Lung microvascular endothelial cell (primary cell): Measurements from ENCODE around the gene CAST. TPM values are rescaled to one million over a fixed set of nuclear protein-coding genes. Genes with fewer than 3 reads are reported as not detected.

ENCODE experiments used
- DNase-seq, 2 donors: peaks; one replicate each; pipeline versions ENCODE4 v3.0.0 to v3.0.0-alpha.2; 2010; ENCODE audit warnings: low read depth in 2 of 2
- total RNA-seq: library from RNA; depleted of rRNA; stranded (reverse); fragments of >200 nt; gene quantifications from 2 replicates; pipeline ENCODE4 v1.2.1, GENCODE V29; 2014

The CAST gene
- total RNA-seq, 1 donor from 2014 or later, result 72.2 TPM

DNA sequence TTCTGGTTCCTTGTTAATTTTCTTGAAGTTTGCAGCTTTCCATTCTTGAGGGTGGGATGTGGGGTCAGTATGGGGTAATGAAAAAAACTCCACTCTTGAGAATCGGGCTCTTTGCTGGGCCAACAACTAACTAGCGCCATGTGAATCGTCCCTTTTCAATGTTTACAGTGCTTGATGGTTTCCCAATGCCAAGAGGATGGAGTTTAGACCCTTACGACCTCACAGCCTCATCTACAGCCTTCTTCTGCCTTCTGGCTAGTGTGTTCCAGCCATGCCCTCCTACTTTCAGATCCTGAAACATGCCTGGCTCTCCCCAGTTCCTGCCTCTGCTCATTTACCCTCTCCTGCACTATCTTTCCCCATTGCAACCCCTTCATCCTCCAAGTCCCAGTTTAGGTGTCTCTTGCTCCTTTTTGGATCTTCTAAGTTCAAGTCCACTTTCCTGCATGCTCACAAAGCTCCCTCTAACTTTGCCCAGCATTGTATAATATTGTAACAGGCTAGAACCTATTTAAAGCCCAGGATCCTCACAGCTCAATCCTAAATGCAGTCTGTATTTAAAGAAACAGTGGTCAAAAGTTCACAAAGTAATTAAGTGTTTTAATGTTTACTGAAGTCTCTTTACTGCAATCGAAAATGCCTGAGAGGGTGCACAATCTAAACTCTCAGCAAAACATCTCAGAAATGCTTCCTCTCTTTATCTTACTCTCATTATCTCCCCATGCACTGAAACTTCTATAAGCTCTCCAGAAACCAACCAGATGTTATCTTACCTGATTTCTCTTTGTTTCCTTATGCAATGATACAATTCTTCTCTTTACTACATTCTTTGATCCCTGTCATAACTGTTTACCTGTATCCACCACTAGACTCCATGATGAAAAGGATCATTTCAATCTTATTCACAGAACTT lies 20.6 kb upstream of the CAST start:
- DNase-seq, result no peak

DNA sequence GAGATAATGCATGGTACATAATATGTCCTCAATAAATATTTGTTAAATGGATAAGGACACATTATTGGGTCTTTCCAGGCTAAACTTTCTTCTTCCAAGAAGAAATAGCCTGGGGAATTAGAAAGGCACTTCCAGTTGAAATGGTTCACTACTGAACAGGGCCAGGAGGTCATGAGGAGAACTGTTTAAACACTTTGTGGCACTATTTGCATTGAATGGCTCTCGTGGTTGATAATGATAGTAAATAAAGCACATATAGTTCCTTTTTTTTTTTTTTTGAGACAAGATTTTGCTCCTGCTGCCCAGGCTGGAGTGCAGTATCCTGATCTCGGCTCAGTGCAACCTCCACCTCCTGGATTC lies 19.9 kb upstream of the CAST start:
- no peak for DNase-seq

GRCh38 chr5:96645091-96645490 lies 17.1 kb upstream of the CAST start:
- no peak for DNase-seq

DNA sequence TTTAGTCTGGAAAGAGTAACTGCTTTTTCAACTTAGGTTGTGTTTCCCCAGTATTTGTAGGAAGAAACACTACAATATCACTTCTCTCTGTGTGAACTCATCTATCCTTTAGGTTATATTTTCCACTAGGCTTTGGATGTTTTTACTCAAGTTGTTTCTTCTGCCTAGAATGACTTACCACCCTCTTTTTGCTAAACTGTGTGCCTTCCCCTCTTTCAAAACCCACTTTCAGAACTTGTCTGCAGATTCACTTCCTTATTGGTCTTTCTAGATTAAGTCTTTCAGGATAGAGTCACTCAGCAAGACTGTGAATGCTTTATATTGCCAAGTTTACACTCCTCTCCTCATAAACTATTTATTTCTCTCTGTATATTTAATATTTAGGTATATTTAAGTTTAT lies 14.2 kb upstream of the CAST start:
- no peak for DNase-seq

DNA sequence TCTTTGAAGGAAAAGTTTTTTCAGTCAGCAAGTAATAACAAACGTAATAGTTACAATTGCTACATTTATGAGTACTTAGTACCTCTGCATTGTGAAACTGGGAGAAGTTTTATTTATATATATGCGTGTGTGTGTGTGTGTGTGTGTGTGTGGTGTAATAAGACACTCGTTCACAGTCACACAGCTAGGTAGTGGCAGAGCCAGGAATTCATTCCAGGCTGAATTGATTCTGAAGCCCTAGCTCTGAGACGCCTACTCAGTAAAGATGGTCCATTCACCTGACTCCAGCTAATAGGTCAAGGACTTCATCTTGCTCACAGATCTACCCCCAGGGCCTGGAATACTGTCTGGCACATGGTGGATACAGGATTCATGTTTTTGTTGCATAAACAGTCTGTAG lies 13.6 kb upstream of the CAST start:
- no peak for DNase-seq

GRCh38 chr5:96649251-96649662 lies 12.9 kb upstream of the CAST start:
- DNase-seq, result no peak

- DNase-seq, result no peak
Observed at GRCh38 chr5:96649681-96650540, 12.3 kb upstream of the CAST start.

GRCh38 chr5:96651047-96651446 lies 11.1 kb upstream of the CAST start:
- no peak for DNase-seq

DNA sequence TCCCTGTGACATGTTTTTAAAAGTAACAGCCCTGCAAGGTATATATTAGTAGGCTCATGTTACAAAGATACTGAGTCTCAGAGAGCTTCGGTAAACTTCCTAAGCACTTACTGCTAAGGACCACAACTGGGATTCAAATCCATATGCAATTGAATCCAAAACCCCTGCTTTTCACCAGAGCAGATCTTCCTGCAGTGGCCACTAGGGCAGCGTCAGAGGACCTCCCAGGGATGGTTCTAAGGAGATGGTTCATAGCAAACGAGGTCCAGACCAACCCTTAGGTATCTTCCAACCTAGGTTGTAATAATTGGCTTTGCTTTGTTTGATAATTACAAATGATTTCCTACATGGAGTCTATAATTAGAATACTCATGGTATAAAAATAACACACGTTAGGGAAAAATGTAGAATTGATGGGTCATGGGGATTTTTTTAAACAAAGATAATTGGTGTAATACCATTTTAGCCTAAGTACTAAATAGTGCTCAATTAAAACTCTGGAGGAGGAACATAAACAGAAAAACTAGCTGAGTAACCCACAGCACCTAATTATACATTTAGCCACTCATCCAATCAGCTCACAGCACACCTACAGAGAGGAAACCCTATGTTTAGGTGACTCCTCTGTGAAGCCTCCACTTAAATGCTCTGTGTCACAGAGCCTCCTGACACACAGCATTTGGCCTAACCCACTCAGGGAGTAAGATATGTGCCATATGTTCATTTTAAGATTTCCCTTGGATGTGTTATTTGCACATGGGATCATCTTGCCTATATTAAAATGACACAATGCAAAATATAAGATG lies 10.0 kb upstream of the CAST start:
- DNase-seq, result no peak

GRCh38 chr5:96652769-96653454 lies 9.3 kb upstream of the CAST start:
- no peak for DNase-seq

- DNase-seq, result no peak
Observed at GRCh38 chr5:96654209-96654608, 8.0 kb upstream of the CAST start.

DNA sequence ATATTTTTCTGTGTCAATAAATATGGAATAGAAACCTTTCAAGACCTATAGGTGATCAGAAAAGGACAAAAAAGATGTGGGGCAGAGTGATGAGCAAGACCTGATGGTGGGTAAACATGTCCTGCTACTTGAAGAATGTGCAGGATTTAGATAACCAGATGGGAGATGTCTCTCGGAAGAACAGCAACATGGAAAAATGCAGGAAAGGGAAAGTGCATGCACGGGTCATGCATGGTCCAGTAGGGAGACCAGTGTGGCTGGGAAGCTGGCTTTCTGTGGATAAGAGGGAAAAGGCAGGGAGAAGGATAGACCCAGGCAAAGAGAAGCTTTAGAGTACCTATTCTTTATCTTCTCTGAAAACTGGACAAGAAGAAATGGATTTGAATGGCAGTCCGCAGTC lies 7.1 kb upstream of the CAST start:
- DNase-seq, result no peak

DNA sequence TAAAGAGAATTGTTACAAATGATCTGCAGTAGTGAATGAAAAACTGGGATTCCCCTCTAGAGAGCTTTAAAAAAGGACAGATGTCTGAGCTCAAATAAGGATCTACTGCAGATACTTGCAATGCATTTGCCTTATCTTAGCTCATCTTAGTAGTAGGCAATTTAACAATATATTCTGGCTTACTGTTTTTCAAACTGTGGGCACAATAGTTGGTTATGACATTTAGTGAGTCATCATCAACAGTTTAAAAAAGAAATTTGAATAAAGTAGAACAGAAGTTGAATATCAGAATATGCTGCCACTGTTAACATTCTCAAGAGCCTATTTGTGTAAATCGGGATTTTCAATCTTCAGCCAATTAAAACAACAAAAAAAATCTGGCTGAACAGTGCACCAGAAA lies 6.7 kb upstream of the CAST start:
- DNase-seq, result peak in 1 of 2 donors; percentile 22

- DNase-seq, result peak; percentile 33 to 86
Observed at GRCh38 chr5:96657068-96657467, 5.1 kb upstream of the CAST start.

- no peak for DNase-seq
Observed at GRCh38 chr5:96658272-96658671, 3.9 kb upstream of the CAST start.

- DNase-seq, result no peak
Observed at GRCh38 chr5:96659170-96659569, 3.0 kb upstream of the CAST start.

GRCh38 chr5:96660971-96661854 lies 963 bp upstream of the CAST start:
- peak; percentile 32 to 59 for DNase-seq

DNA sequence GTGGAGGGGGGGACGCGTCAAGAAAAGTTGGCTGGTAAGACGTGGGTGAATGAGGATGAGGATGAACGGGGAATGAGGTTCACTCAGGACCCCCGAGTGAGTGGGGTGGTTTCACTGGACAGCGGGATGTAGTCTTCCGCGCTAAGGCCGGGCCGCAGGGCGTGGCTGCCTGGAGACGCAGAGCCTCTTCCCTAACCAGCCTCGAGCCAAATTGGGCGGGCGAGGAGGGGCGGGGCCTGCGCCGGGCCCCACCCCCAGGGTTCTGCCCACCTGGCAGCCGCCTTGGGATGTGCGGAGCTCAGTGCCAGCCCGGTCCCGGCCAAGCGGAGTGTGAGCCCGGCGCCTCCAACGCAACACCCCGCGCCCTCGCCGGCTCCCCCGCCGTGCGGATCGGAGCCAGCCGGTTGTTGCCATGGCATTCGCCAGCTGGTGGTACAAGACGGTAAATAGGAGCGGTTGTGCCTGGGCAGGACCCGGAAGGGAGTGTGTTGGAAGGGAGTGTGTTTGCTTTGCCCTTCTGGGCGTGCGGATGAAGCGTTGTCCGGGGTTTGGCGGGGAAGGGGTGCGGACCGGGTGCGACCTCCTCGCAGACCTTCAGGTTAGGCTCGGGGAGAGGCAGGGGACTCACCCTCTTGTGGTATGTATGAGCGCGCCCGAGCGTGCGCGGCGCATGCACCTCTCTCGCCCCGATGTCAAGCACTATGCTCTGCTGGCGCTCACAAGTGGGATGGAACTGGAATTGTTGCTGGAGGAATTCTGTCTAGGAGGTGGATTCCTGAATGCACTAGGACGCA lies 746 bp downstream of the CAST start:
- DNase-seq, result peak; percentile 84 to 88

- DNase-seq, result peak in 1 of 2 donors; percentile 66
Observed at GRCh38 chr5:96663608-96664007, 1.4 kb downstream of the CAST start.
